ENCODE data around the gene OGFOD1.

The OGFOD1 gene

DNA sequence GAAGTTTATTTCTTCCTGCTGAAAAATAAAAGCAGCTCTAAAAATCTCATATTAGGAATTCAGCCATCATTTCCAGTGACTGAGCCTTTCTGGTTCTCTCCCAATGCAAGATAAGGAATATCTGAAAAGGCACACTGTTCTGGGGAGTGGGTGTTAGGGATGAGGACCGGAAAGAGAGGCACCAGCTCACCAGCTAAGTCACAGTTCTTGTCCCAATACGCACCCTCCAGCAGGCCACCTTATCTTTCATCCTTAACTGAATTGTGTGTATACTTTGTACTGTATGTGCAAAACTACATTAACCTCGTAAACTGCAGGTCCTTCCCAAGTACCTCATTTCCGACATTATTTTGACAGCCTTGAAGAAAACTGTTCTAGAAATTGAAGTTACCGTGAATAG lies 37.0 kb upstream of the OGFOD1 start:
- Histone ChIP-seq H4K91ac (ENCODE audit: low read depth, low read length, poor library complexity) (no peak overlapping the region), H2BK15ac (ENCODE audit: low read length) (no peak overlapping the region), H2BK5ac (ENCODE audit: low read length) (no peak overlapping the region), H3K4me2 (ENCODE audit: insufficient read depth, low read length, poor library complexity, severe bottlenecking) (no peak overlapping the region), H3K9ac (ENCODE audit: low read depth, low read length, poor library complexity) (no peak overlapping the region), H3K23ac (ENCODE audit: low read depth, low read length, poor library complexity) (no peak overlapping the region), H4K8ac (ENCODE audit: low read depth, low read length) (no peak overlapping the region), H3K27me3 (ENCODE audit: control insufficient read depth in 3 of 3, insufficient read depth in 3 of 3, low read depth in 1 of 3, low read length in 3 of 3) (no peaks in the 10 kb centered on the region), H3K36me3 (replicated peaks in 1 of 2; ENCODE audit: control insufficient read depth in 2 of 2, insufficient read depth in 2 of 2, low read length in 2 of 2) (peaks cover 2 to 45% of the 10 kb centered on the region in 2 donors), H3K27ac (replicated peaks; ENCODE audit: low read length) (no peak overlapping the region), H3K18ac (ENCODE audit: low read length) (no peak overlapping the region), H3K9me3 (replicated peaks in 1 of 2; ENCODE audit: control insufficient read depth in 2 of 2, insufficient read depth in 1 of 2, low read depth in 1 of 2, low read length in 2 of 2) (peaks cover 0 to 5% of the 10 kb centered on the region in 2 donors), H3K14ac (ENCODE audit: low read length) (no peak overlapping the region), H2AFZ (ENCODE audit: low read length) (no peak overlapping the region), H2BK12ac (ENCODE audit: low read length) (no peak overlapping the region), H3K4ac (ENCODE audit: low read length) (no peak overlapping the region), H2BK120ac (ENCODE audit: low read depth, low read length) (no peak overlapping the region), H3K79me1 (ENCODE audit: low read depth, low read length) (no peaks in the 10 kb centered on the region), H3K4me1 (ENCODE audit: control insufficient read depth in 2 of 2, insufficient read depth in 1 of 2, low read depth in 1 of 2, low read length in 2 of 2) (peaks cover 0 to 1% of the 10 kb centered on the region in 2 donors), H3K4me3 (ENCODE audit: low read length in 2 of 2) (no peak overlapping the region), H2AK5ac (ENCODE audit: low read depth, low read length) (no peak overlapping the region)
- no peak for DNase-seq (ENCODE audit: low spot score)
- WGBS, 2 donors (ENCODE audit: extremely low coverage in 2 of 2, insufficient read length in 2 of 2, insufficient replicate concordance in 1 of 2) = no CpG with 5 or more reads among the region's 5 CpGs

DNA sequence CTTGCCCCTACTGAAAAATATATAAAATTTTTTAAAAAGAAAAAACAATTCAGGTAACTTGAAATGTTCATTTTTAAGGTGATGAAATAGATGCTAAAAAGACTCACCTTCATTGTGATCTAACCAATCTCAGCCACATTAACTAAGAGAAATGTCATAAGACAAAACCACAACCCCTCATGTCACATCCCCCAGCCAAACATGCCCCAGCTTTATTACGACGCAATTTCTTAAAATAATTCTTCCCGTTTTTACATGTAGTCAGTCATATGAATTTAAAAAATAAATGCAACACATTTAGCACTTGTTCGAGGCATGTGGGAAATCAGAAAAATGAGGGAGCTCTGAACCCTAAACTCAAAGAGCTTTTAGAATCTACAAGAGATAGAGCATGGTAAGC lies 35.5 kb upstream of the OGFOD1 start:
- Histone ChIP-seq H2BK15ac (ENCODE audit: low read length) (no peak overlapping the region), H3K9me3 (replicated peaks in 1 of 2; ENCODE audit: control insufficient read depth in 2 of 2, insufficient read depth in 1 of 2, low read depth in 1 of 2, low read length in 2 of 2) (peaks cover 0 to 5% of the 10 kb centered on the region in 2 donors), H3K4me1 (ENCODE audit: control insufficient read depth in 2 of 2, insufficient read depth in 1 of 2, low read depth in 1 of 2, low read length in 2 of 2) (peaks cover 0 to 1% of the 10 kb centered on the region in 2 donors), H3K27me3 (ENCODE audit: control insufficient read depth in 3 of 3, insufficient read depth in 3 of 3, low read depth in 1 of 3, low read length in 3 of 3) (no peaks in the 10 kb centered on the region), H2AFZ (ENCODE audit: low read length) (no peak overlapping the region), H3K79me1 (ENCODE audit: low read depth, low read length) (no peaks in the 10 kb centered on the region), H3K9ac (ENCODE audit: low read depth, low read length, poor library complexity) (no peak overlapping the region), H2BK12ac (ENCODE audit: low read length) (no peak overlapping the region), H2BK5ac (ENCODE audit: low read length) (no peak overlapping the region), H3K4me3 (ENCODE audit: low read length in 2 of 2) (no peak overlapping the region), H3K4me2 (ENCODE audit: insufficient read depth, low read length, poor library complexity, severe bottlenecking) (no peak overlapping the region), H3K18ac (ENCODE audit: low read length) (no peak overlapping the region), H3K23ac (ENCODE audit: low read depth, low read length, poor library complexity) (no peak overlapping the region), H4K91ac (ENCODE audit: low read depth, low read length, poor library complexity) (no peak overlapping the region), H4K8ac (ENCODE audit: low read depth, low read length) (no peak overlapping the region), H2AK5ac (ENCODE audit: low read depth, low read length) (no peak overlapping the region), H3K27ac (replicated peaks; ENCODE audit: low read length) (no peak overlapping the region), H2BK120ac (ENCODE audit: low read depth, low read length) (no peak overlapping the region), H3K36me3 (replicated peaks in 1 of 2; ENCODE audit: control insufficient read depth in 2 of 2, insufficient read depth in 2 of 2, low read length in 2 of 2) (peaks cover 2 to 34% of the 10 kb centered on the region in 2 donors), H3K14ac (ENCODE audit: low read length) (no peak overlapping the region), H3K4ac (ENCODE audit: low read length) (no peak overlapping the region)
- DNase-seq (ENCODE audit: low spot score) = no peak
- WGBS, 2 donors (ENCODE audit: extremely low coverage in 2 of 2, insufficient read length in 2 of 2, insufficient replicate concordance in 1 of 2) = 100% methylated on average over 3 of the region's 4 CpGs; no CpG with 5 or more reads in 1 of the 2 donors

DNA sequence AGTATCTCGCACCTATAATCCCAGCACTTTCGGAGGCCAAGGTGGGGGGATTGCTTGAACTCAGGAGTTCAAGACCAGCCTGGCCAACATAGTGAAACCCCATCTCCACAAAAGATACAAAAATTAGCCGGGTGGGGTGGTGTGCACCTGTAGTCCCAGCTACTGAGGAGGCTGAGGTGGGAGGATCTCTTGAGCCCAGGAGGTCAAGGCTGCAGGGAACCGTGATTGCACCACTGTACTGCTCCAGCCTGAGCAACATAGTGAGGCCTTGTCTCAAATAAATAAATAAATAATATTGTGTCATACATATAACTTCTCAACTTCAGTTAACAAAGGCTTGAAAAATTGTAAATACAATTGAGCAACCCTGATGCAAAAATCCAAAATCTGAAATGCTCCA lies 34.2 kb upstream of the OGFOD1 start:
- H2AK5ac ChIP-seq (ENCODE audit: low read depth, low read length) = no peak overlapping the region
- H2BK120ac ChIP-seq (ENCODE audit: low read depth, low read length) = no peak overlapping the region
- H3K4me1 ChIP-seq (ENCODE audit: control insufficient read depth in 2 of 2, insufficient read depth in 1 of 2, low read depth in 1 of 2, low read length in 2 of 2) = peaks cover 0 to 1% of the 10 kb centered on the region in 2 donors

DNA sequence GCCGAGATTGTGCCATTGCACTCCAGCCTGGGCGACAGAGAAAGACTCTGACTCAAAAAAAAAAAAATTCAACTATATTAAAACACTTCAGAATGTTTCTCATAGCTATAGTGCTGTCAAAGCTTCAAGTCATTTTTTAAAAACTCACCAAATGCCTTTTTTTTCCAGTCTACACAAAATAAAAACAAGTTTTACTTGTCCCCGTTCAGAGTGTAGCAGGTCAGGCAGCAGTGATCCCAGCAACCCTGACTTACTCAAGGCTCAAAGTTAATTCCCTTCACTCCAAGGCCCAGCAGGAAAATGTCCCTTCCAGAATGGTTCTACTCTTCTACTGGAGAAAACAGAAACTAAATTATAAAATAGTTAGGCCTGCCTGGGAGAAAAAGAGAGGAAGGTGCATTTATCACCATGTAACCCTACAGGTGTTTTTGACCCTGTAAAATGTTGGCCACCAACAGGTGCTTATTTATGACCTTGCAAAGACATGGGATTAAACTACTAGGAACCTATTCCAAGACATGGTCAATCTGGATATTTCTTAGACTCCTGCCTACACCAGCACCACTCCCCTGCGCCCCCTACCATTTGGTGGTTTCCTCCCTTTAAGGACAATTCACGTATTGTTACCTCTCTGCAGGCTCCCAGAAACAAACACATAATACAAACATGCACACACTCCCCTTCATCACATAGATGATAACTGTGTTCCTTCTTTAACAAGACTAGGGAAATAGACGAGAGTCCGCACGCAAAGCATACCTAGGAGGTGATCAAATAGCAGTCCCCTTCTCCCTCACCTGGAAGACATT lies 31.4 kb upstream of the OGFOD1 start:
- Histone ChIP-seq H4K91ac (ENCODE audit: low read depth, low read length, poor library complexity) (no peak overlapping the region), H2BK120ac (ENCODE audit: low read depth, low read length) (no peak overlapping the region), H4K8ac (ENCODE audit: low read depth, low read length) (no peak overlapping the region), H3K4me3 (ENCODE audit: low read length in 2 of 2) (no peak overlapping the region), H2AFZ (ENCODE audit: low read length) (no peak overlapping the region), H3K27me3 (ENCODE audit: control insufficient read depth in 3 of 3, insufficient read depth in 3 of 3, low read depth in 1 of 3, low read length in 3 of 3) (peaks cover 0 to 2% (median 0%) of the 10 kb centered on the region in 3 experiments), H3K79me1 (ENCODE audit: low read depth, low read length) (no peaks in the 10 kb centered on the region), H3K4me2 (ENCODE audit: insufficient read depth, low read length, poor library complexity, severe bottlenecking) (no peak overlapping the region), H3K9ac (ENCODE audit: low read depth, low read length, poor library complexity) (no peak overlapping the region), H2BK5ac (ENCODE audit: low read length) (no peak overlapping the region), H3K14ac (ENCODE audit: low read length) (no peak overlapping the region), H3K4me1 (ENCODE audit: control insufficient read depth in 2 of 2, insufficient read depth in 1 of 2, low read depth in 1 of 2, low read length in 2 of 2) (peaks cover 3 to 6% of the 10 kb centered on the region in 2 donors), H3K27ac (replicated peaks; ENCODE audit: low read length) (no peak overlapping the region), H2BK15ac (ENCODE audit: low read length) (no peak overlapping the region), H3K36me3 (replicated peaks in 1 of 2; ENCODE audit: control insufficient read depth in 2 of 2, insufficient read depth in 2 of 2, low read length in 2 of 2) (no peaks in the 10 kb centered on the region), H3K4ac (ENCODE audit: low read length) (no peak overlapping the region), H3K18ac (ENCODE audit: low read length) (no peak overlapping the region), H3K23ac (ENCODE audit: low read depth, low read length, poor library complexity) (no peak overlapping the region), H2AK5ac (ENCODE audit: low read depth, low read length) (no peak overlapping the region), H3K9me3 (replicated peaks in 1 of 2; ENCODE audit: control insufficient read depth in 2 of 2, insufficient read depth in 1 of 2, low read depth in 1 of 2, low read length in 2 of 2) (no peaks in the 10 kb centered on the region), H2BK12ac (ENCODE audit: low read length) (no peak overlapping the region)
- DNase-seq (ENCODE audit: low spot score) = no peak
- WGBS, 2 donors (ENCODE audit: extremely low coverage in 2 of 2, insufficient read length in 2 of 2, insufficient replicate concordance in 1 of 2) = no CpG with 5 or more reads among the region's 8 CpGs

More for the DNA sequence above, 34.2 kb upstream of the OGFOD1 start:
- no peak overlapping the region for H3K9ac ChIP-seq (ENCODE audit: low read depth, low read length, poor library complexity)
- H3K4me2 ChIP-seq (ENCODE audit: insufficient read depth, low read length, poor library complexity, severe bottlenecking) = no peak overlapping the region
- H4K8ac ChIP-seq (ENCODE audit: low read depth, low read length) = no peak overlapping the region
- no peak overlapping the region for H3K4ac ChIP-seq (ENCODE audit: low read length)
- H3K18ac ChIP-seq (ENCODE audit: low read length) = no peak overlapping the region
- H3K14ac ChIP-seq (ENCODE audit: low read length) = no peak overlapping the region
- peaks cover 0 to 22% of the 10 kb centered on the region in 2 donors for H3K36me3 ChIP-seq (replicated peaks in 1 of 2; ENCODE audit: control insufficient read depth in 2 of 2, insufficient read depth in 2 of 2, low read length in 2 of 2)
- H2BK12ac ChIP-seq (ENCODE audit: low read length) = no peak overlapping the region
- no peak overlapping the region for H3K4me3 ChIP-seq (ENCODE audit: low read length in 2 of 2)
- H3K23ac ChIP-seq (ENCODE audit: low read depth, low read length, poor library complexity) = no peak overlapping the region
- H3K27me3 ChIP-seq (ENCODE audit: control insufficient read depth in 3 of 3, insufficient read depth in 3 of 3, low read depth in 1 of 3, low read length in 3 of 3) = no peaks in the 10 kb centered on the region
- no peak for DNase-seq (ENCODE audit: low spot score)
- H2BK5ac ChIP-seq (ENCODE audit: low read length) = no peak overlapping the region
- H3K79me1 ChIP-seq (ENCODE audit: low read depth, low read length) = no peaks in the 10 kb centered on the region
- H4K91ac ChIP-seq (ENCODE audit: low read depth, low read length, poor library complexity) = no peak overlapping the region
- H2AFZ ChIP-seq (ENCODE audit: low read length) = no peak overlapping the region
- WGBS, 2 donors (ENCODE audit: extremely low coverage in 2 of 2, insufficient read length in 2 of 2, insufficient replicate concordance in 1 of 2) = no CpG with 5 or more reads among the region's 4 CpGs
- H3K27ac ChIP-seq (replicated peaks; ENCODE audit: low read length) = no peak overlapping the region
- no peak overlapping the region for H2BK15ac ChIP-seq (ENCODE audit: low read length)
- H3K9me3 ChIP-seq (replicated peaks in 1 of 2; ENCODE audit: control insufficient read depth in 2 of 2, insufficient read depth in 1 of 2, low read depth in 1 of 2, low read length in 2 of 2) = no peaks in the 10 kb centered on the region

Data from neuronal stem cell (in vitro differentiated cells).